GM18517 (cell line): ENCODE measurements around the gene ANKRD65.
"Not testable (repeated sequence)": the region's sequence is repeated elsewhere in the genome, so short reads cannot be mapped to it uniquely, and the experiment has no call there.

Source experiments
- ATAC-seq: cut with Tn5 transposase; IDR thresholded peaks from one replicate; pipeline ENCODE4 v1.9.1; 2021; ENCODE audit warnings: mild to moderate bottlenecking, moderate library complexity; ENCODE audit not compliant: unreplicated experiment

ANKRD65 gene

DNA sequence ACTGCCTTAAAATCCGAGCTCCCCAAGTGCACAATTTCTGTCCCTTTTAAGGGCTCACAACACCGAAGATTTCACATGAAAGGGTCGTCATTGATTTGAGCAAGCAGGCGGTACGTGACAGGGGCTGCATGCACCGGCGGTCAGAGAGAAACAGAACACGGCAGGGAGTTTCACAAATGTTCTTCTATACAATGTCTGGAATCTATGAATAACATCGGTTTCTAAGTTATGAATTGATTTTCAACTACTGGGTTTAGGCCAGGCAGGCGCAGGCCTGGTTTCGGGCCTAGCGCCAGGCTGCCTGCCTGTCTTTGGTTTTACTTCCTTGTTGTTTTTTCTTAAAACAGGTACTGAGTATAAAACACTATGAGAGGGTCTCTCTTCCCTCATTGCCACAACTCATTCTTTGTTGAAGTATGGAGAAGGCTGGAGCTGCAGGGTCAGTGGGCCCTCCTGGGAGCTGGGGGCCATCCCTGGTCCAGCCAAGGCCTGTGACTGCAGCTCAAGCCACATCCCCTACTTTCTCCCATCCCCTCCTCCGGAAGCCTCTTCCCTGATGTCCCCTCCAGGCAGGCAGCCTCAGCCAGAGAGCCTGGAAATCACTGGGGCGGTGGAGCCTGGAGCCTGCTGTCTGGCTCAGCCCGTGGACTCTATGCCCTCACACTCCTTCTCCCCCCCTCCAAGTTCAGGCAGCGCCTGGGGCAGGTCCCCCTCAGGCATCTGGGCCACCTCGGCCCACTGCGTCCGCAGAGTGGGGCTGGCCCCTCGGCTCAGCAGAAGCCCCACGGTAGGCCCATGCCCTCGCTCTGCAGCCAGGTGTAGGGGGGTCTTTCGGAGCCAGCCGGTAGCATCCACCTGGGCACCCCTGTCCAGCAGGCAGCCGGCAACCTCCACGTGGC, 2.4 kb downstream of the ANKRD65 start:
- ATAC-seq: no peak

DNA sequence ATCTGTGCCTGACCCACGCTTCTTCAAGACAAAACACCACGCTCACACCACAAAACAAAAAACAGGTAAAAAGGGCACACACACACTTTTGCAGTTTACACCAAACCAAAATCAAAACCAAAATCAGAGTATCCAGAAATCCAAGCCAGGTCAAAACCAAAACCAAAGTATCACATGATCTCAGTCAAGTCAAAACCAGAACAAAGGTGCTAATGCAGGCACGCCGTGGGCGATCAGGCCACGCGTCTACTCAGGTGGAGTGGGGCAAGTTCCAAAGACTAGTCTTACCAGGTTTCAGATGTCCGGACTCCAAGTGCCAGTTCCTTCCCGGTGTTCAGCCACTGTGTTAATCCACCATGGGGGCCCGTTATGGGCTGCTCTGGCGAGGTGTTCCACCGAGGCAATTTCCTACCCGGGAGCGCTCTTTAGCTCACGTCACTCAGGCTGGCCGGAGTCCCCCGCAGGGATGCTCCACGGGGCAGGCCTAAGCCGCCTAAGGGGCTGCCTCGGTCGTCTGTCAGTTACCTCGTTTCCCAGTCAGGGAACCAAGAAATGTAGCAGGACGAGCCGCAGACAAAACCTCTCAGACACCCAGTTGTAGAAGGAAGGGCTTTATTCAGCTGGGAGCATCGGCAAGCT, 3.1 kb downstream of the ANKRD65 start:
- not testable (repeated sequence) for ATAC-seq

DNA sequence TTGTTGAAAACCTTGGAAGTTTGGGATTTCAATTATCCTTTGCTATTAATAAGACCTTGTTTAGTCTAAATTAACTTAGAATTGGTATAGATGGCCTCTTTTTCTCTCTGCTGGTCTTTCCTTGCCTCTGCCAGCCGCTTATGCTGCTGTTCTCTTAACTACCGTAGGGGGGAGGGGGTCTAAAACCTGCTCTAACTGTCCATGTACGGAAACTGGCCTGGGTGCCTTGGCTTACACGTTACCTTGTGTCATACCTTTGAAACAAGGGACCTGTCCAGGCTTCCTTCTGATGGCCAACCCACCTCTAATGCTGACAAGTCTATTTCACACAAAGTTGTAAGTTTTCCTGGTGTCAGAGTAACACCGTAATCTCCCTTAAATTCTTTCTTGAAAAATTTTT, 3.7 kb downstream of the ANKRD65 start:
- not testable (repeated sequence) for ATAC-seq

DNA sequence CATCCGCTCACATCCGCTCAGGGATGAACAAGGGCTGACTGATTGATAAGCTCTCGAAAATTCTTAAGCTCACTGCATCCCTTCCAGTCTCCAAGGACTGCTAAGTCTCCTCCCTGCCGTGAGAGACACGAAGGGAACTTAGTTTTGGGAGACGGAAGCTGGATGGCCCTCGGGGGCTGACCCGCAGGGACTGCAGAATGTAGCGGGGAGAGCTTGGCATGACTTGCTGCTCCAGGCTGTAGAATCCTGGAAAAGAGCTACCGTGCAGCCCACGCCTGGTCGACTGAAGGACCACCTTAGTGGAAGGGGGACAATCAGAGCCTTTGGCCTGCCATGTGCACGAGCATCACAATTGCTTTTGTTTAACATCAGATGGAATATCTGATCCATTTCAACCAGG, 5.3 kb downstream of the ANKRD65 start:
- ATAC-seq: no peak

DNA sequence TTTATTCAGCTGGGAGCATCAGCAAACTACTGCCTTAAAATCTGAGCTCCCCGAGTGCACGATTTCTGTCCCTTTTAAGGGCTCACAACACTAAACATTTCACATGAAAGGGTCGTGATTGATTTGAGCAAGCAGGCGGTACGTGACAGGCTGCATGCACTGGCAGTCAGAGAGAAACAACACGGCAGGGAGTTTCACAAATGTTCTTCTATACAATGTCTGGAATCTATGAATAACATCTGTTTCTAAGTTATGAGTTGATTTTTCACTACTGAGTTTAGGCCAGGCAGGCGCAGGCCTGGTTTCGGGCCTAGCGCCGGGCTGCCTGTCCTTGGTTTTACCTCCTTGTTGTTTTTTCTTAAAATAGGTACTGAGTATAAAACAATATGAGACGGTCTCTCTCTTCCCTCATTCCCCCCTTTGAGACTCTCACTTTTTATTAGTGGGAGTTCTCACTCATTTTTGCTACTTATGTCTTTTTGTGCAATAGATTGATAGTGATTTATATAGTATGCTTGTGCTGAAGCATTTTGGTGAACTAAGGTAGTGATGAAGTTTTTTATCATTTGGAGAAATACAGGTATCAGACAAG, 8.7 kb downstream of the ANKRD65 start:
- not testable (repeated sequence) for ATAC-seq

DNA sequence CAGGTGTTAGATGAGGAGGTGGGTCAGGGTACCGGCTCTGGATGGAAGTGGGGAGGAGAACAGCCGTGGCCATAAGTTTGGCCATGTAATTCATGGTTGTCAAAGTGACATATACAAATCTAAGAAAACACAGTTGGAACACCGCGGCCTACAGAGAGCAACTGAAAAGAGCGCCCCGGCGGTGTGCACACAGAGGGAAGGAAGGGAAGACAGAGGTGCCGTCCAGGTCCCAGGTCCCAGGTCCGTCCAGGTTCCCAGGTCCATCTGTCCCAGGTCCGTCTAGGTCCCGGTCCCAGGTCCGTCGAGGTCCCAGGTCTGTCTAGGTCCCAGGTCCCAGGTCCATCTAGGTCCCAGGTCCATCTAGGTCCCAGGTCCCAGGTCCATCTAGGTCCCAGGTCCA, 9.4 kb downstream of the ANKRD65 start:
- no peak for ATAC-seq

DNA sequence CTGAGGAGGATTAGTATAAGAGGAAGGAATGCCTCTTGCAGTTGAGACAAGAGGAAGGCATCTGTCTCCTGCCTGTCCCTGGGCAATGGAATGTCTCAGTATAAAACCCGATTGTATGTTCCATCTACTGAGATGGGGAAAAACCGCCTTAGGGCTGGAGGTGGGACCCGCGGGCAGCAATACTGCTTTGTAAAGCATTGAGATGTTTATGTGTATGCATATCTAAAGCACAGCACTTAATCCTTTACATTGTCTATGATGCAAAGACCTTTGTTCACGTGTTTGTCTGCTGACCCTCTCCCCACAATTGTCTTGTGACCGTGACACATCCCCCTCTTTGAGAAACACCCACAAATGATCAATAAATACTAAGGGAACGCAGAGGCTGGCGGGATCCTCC, 10.8 kb downstream of the ANKRD65 start:
- not testable (repeated sequence) for ATAC-seq

DNA sequence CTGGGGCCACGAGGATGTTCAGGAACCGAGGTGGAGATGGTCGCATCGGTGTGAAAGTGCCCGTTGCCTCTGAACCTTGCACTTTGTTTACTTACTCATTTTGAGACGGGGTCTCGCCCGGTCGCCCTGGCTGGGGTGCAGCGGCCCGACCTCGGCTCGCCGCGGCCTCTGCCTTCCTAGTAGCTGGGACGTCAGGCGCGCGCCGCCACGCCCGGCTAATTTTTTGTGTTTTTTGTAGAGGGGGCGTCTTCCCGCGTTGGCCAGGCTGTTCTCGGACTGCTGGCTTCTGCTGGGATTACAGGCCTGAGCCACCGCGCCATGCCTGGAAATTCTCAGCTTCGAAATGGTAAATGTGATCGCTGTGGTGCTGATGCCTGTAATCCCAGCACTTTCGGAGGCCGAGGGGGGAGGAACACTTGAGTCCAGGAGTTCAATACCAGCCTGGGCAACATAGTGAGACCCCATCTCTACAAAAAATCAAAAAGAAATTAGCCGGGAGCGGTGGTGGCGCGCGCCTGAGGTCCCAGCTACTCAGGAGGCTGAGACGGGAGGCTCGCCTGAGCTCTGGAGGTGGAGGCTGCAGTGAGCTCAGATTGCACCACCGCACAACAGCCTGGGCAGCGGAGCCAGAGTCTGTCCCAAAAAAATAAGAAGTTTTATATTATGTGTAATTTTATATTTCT, 13.3 kb downstream of the ANKRD65 start:
- peak; percentile 42 for ATAC-seq

DNA sequence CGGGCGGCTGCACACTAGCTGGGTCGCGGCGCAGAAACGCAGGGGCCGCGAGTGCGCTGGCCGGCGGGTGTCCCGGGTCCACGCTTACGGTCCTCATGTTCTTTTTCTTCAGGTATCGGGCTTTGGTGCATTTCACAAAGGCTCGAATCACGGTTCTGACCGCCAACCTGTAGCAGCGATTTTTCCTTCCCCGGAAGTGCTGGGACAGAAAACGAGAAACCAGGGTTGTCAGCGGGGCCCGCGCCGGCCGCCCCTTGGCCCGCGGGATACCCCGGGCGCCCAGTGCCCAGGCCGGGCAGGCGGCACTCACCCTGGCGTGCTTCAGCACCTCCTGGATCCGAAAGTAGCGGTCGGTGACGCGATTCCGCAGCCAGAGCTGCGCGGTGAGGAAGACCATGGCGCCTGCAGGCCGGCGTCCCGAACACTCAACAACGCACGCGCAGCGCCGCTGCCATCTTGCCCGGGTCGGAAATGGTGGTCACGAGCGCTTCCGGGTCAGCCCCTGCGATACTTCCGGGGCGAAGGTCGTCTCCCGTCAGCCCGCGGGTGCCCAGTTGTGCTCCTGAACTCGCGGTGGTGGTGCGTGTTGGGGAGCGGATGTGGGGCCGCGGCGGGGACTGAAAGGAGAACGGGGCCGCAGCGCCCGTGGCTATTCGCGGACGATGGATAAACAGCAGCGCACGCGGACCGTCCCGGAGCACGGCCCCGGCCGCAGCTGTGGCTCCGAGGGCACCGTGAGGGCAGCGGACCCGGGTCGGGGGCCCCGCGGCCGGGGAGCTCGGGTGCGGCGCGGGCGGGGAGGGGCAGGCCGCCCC, 14.0 kb downstream of the ANKRD65 start, which contains the start of gene MRPL20:
Gene MRPL20, minus strand, starts transcription at position 473 of the 815 bp plus-strand sequence. Its CDS starts 76 bp downstream, at position 397.
- ATAC-seq: peak; percentile 83

DNA sequence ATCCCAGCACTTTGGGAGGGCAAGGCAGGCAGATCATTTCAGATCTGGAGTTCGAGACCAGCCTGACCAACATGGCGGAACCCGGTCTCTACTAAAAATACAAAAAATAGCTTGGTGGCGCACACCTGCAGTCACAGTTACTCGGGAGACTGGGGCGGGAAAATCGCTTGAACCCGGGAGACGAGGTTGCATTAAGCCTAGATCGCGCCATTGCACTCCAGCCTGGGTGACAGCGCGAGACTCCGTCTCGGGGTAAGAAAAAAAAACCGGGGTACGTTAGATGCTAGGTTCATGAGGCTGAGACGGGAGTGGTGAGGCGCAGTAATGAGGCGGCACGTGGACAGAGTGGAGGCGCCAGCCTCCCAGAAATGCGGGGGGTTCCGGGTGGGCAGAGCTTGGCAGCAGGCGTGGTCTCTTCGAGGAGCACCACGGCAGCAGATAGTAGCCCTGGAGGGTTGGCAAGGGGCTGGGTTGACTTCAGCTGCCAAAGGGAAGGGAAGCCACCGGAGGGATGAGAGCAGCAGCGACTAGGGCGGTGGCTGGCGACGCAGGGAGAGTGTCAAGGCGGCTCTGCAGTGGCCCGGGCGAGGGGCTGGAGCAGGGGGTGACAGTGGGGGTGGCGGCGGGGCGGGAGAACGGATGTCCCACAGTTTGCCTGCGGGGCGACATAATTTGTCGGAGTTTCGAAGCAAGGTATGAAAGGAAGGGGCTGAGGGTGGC, 14.8 kb downstream of the ANKRD65 start:
- ATAC-seq: no peak

DNA sequence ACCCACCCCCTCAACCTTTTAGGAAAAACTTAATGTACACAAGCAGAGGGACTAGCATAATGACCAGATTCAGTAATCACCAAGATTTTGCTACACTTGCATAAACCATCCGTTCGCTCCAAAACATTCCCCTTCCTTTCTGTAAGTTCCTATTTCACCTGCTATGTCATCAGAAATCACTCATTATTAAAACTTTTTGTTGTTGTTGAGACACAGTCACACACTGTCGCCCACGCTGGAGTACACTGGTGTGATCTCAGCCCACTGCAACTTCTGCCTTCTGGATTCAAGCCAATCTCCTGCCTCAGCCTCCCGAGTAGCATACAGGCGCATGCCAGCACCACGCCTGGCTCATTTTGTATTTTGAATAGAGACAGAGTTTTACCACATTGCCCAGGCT, 17.4 kb downstream of the ANKRD65 start:
- ATAC-seq: no peak

DNA sequence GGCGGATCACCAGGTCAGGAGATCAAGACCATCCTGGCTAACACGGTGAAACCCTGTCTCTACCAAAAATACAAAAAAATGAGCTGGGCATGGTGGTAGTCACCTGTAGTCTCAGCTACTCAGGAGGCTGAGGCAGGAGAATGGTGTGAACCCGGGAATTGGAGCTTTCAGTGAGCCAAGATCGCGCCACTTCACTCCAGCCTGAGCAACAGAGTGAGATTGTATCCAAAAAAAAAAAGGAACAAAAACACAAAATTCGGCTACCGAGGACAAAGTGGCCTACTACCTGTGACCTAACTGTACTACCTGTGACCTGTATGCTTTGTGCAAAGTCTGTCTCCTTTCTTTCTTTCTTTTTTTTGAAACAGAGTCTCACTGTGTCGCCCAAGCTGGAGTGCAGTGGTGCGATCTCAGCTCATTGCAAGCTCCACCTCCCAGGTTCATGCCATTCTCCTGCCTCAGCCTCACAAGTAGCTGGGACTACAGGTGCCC, 18.1 kb downstream of the ANKRD65 start:
- not testable (repeated sequence) for ATAC-seq

DNA sequence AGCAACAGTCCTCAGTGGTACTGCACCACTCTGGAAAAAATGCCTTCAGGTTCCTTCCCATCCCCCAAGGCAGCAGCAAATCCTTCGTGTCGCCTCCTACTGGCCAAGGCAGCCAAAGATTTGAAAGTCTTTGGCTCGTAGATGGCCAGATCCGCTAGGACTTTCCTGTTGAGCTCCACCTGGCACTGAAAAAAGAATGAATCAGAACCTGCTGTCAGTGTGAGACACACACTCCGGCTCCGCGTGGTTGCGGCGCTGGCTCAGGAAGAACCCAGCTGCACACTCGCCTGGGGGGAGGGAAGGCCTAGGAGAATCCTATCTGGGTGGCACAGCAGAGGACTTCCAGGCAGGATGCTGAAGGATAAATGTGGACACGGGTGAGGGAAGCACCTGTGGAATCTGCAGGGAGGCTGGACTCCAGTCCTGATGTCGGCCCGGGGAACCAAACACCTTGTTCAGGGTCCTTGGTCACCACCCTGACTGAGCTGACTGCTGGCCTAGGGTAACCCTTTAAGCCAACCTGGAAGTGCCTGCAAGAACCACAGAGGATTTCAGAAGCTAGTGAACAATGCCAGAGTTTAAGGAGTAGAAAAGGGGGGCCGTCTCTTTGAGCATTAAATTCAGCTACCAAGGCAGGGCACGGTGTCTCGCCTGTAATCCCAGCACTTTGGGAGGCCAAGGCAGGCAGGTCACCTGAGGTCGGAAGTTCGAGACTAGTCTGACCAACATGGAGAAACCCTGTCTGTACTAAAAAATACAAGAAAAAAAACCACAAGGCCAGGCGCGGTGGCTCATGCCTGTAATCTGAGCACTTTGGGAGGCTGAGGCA, 18.8 kb downstream of the ANKRD65 start:
- no peak for ATAC-seq

DNA sequence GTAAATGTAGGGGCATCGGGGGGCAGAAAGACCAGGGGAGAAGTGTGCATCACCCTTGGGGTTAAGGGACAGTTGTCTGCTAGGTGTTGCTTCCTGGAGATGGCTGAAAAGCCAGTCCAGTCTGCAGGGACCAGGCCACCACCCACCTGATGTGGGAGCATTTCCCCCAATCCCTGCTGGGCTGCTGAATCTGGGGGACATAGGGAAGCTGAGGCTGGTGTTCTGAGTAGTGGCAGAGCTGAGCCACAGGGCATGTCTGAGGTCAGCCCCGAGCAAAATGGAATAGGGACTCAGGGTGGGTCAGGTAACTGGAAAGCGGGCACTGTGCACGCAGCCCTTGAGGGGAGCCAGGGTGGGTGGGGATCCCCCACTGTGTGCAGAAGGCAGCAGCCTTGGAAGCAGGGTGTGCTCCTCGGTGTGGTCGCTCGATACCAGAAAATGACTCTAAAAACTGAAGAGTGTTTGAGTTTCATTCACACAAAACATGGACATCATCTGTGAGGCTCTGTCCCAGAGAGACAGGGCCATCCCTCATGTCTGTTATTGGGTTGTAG, 19.5 kb downstream of the ANKRD65 start:
- no peak for ATAC-seq

DNA sequence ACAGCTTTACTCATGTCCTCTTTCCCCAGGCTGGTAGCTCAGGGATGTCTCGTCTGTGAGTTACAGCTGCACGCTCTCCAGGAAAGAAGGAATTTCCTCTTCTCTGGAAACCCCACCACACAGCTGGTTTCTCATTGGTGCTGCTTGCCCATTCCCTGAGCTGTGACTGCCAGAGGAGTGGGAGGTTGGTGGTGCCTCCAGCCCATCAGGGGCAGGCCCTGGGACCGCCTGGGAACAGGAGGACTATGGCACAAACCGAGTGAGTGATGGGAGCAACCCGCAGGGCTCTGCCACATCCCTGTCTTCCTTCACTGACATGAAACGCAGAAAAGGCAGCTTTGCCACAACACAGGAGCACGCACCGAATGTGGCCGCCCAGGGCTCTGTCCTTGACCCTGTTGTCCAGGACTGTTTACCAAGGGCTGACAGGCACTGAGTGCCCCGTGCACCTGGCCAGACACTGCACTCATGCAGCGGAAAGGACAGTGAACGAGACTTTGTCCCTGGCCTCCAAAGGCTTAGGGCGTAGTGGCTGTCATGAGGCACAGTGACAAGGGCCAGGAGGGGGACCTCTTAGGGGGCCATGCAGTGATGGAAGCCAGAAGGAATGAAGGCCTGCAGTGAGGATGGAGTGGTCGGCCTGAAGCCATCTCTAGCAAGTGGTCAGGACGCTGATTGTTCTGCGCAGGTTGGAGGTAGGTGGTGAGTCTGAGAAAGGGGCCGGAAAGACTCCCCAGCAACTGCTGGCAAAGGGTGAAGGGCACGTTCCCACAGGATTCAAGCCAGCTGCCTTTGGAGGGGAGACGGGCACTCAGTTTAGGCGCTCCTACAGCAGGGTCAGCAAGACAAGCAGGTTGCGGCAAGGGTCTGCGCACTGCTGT, 20.3 kb downstream of the ANKRD65 start:
- ATAC-seq: no peak

DNA sequence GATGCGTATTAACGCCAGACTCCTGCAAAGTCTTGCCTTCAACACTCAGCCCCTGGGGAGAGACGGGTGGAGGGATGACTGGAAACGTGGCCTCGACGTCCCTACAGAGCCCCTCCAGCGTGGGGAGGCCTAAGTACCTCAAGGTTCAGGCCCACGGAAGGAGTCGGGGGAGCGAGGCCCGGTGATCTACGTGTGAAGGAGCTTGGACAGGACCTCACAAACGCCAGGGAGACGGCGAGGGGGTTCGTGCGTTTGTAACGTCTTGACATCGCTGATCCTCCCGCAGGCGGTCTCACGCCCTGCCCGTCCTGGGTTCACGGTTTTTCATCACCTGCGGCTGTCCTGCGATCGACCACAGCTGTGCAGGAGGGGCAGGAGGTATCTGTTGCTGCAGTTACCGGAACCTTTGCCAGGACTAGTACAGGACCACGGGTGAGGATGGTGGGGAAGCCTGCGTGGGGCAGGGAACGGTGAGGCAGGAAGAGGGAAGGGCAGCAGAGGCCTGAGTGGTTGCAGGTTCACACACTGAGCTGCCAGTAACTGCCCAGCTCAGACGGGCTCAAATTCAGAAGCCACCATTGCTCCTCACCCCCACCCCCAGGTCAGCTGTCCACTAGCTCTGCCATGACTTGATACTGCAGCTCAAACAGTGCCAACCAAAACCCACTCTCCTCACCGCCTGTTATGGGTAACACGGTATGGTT, 21.1 kb downstream of the ANKRD65 start:
- ATAC-seq: no peak
